ENCODE measurements around the gene RFC2.
A peak's percentile ranks its signal among the peaks of the same experiment; 100 is the strongest.
"Not testable (repeated sequence)": the region's sequence is repeated elsewhere in the genome, so short reads cannot be mapped to it uniquely, and the experiment has no call there.

The RFC2 gene

DNA sequence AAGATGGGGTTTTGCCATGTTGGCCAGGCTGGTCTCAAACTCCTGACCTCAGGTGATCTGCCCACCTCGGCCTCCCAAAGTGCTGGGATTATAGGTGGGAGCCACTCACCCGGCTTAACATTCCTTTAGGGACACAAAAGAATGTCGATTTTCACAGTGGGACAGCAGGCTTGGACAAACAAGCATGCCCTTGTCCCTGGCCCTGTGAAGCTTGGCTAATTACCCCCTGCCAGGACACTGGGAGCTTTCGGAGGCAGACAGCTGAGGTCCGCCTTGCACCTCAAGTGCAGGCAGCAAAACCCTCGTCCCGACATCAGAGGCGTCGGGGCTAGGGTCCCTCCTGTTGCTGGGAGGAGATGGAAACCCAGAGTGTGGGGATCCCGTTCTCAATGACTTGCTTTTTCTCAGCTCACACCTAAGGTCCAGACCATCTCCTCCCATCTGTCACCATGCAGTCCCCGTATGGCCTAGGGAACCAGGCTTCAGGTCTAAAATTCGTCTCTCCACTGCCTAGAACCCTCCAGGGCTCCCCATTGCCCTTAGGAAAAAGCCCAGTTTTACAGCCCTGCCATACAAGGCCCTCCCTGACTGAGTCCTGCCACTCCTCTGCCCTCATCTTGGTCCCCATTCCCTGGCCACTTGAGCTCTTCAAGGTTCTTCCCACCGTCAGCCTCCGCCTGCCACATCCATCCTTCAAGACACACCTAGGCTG lies 28.7 kb upstream of the RFC2 start:
- no peak for DNase-seq (ENCODE audit: low read depth in 2 of 2)

DNA sequence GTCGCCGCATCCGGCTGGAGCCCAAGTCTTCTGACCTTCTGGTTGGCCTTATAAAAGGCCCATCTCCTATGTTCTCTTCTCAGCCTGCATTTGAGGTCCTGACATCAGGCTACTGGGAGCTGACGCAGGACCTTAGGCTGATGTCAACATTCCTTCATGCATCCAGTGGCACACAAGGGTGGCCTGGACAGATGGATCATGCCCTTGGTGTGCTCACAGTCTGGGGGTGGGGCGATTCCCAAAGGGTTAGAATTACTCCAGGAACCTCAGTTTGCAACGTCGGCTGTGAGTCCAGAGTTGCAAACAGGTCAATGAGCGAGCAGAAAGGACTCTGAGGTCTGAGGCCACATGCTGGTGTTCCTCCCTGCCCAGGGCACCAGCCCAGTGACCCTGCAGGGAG lies 26.8 kb upstream of the RFC2 start:
- no peak for DNase-seq (ENCODE audit: low read depth in 2 of 2)

DNA sequence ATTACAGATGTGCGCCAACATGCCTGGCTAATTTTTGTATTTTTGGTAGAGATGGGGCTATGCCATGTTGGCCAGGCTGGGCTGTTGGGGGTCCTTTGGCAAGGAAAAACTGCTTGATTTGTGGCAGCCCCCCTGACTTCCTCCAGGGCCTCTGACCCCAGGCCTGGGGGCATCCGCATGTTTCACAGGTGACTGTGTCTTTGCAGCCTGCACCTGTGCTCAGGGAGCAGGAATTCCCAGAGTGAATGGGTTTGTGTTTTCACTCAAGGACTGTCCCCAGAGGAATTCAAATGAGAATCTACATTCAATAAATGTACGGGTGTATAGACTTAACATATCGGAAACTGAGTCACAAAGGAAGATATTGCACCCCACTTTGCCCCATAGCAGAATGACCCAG lies 23.4 kb upstream of the RFC2 start:
- DNase-seq (ENCODE audit: low read depth in 2 of 2), result no peak

DNA sequence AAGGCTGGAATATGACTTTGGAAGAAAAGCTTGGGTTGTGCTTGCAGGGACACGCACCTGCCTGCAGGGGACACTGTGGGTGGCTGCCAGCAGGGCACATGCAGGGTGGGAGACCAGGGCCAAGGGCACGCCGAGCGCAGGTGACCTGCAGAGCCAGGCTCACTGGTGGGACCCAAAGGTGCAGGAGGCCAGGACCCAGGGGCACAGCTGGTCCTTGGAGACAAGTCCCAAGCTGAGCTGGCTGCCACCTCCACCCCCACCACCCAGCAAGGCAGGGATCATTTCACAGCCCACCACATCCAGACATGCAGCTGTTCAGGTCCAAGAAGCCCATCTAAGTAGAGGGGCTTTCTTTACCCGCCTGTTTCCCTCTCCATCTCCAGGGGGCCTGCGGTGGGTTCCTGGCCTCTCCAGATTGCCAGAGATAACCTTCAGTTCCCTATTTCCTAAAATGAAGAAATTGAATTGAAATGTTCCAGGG lies 21.2 kb upstream of the RFC2 start:
- no peak for DNase-seq (ENCODE audit: low read depth in 2 of 2)

DNA sequence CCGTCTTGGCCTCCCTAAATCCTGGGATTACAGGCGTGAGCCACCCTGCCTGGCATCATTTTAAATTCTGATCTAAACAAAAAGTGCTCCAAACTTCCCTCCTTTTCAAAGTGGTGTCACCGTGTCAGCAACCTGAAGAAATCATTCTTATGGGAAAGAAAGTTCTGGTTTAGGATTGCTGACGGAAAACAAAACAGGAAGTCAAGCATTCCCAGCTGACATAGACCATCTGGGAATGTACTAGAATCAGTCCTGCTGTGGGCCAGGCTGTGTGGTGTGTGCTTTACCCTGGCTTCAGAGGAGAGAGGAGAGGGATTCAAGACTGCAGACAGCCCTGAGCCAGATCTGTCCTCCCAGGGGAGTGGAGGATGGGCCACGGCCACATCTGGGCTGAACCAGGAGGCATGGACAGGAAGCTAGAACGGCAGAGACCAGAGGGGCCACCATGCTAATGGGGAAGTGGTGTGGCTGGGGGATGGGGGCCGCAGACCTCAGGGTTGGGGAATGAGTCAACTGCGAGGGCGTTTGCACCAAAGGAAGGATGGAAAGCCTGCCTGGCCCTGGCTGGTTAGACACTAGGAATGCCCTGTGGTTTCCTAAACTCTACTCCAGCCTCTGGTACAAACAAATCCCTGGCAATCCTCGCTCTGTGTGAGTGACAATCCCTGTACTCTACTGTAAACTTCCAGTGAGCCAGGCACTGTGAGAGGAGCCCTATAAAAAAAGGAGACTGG lies 18.3 kb upstream of the RFC2 start:
- DNase-seq (ENCODE audit: low read depth in 2 of 2), result no peak

DNA sequence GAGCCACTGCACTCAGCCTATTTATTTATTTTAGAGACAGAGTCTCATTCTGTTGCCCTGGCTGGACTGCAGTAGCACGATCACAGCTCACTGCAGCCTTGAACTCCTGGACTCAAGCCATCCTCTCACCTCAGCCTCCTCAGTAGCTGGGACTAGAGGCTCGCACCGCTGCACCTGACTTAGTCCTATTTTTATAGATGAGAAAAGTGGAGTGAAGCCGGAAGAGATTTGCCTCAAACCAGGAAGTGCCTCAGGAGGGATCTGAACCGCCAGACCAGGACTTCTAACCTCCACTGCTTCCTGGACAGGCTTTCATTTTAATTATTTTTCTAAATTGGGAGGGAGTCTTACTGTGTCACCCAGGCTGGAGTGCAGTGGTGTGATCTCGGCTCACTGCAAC lies 17.5 kb upstream of the RFC2 start:
- DNase-seq (ENCODE audit: low read depth in 2 of 2), result no peak

DNA sequence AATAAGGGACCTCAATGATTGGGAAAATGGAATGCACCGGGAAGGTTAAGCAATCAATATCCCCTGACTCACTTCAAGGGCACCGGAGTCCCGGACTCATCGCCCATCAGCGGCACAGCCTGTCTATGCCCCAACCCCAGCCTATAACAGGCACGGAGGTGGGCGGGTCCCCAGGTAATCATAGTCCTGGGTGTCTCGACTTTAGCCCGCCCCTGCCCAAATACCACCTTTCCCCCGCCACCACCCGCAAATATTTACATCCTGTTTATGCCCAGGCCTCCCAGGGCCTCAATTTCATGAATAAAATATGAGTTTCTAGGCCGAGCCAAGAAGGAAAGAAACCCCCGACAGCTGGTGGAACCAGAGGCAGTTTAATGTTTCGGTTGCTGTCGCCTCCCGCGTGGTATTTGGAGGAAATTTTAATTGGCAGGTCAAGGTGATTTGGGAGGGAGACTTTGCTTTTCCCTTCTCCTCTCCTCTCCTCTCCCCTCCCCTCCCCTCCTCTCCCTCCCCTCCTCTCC lies 15.6 kb upstream of the RFC2 start:
- peak; percentile 10 to 29 for DNase-seq (ENCODE audit: low read depth in 2 of 2)

DNA sequence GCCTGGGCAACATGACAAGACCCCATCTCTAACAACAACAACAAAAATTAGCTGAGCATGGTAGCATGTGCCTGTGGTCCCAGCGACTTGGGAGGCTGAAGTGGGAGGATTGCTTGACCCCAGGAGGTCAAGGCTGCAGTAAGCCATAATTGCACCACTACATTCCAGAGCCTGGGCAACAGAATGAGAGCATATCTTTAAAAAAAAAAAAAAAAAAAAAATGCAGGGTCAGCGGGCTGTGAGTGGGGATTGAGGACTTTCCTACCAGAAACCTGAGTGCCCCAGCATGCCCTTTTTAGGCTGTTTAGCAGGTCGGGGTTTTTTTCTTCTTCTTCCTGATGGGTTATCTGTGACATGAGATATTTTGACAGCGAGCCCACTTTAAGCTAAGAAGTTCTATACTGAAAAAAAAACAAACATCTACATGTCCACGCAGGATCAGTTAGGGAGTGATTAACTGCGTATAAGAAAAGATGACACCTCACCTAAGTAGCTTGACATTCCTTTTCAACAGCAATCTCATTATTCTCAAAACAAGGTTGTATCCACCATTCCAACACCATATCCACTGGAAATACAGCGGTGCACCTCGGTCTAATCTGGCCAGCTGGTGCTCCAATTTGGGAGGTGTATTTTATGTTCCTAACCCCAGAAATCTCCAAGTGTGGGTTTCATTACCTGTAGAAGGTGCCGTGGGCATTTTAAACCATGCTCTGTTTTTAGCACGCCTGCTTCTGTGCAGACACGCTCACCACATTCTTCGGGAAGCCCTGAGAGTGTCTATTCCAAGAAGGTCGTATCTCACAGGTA lies 13.8 kb upstream of the RFC2 start:
- DNase-seq (ENCODE audit: low read depth in 2 of 2), result no peak

DNA sequence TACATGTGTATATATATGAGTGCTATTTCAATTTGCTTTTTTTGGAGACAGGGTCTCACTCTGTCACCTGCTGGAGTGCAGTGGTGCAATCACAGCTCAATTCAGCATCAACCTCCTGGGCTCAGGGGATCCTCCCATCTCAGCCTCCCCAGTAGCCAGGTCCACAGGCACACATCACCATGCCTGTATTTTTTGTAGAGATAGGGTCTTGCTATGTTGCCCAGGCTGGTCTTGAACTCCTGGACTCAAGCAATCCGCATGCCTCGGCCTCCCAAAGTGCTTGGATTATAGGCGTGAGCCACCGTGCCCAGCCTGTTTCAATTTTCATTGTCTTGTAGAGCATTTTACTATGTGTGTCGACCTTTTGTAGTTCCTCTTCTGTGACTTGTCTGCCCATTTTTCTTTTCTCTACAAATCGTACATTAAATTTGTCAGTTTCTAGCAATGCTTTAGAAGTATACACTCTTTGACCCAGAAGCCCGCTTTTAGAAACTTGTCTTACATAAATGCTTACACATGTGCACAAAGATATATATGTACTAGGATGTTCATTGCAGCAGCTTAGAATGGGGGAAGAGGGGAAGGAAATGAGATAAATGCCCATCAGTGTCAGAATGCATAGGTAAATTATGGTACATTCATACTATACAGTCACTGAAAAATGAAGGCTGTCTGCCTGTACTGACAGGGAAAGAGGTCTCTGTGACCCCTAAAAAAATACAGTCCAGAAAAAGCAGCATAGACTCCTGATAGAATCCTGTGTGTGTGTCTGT lies 12.2 kb upstream of the RFC2 start:
- no peak for DNase-seq (ENCODE audit: low read depth in 2 of 2)

DNA sequence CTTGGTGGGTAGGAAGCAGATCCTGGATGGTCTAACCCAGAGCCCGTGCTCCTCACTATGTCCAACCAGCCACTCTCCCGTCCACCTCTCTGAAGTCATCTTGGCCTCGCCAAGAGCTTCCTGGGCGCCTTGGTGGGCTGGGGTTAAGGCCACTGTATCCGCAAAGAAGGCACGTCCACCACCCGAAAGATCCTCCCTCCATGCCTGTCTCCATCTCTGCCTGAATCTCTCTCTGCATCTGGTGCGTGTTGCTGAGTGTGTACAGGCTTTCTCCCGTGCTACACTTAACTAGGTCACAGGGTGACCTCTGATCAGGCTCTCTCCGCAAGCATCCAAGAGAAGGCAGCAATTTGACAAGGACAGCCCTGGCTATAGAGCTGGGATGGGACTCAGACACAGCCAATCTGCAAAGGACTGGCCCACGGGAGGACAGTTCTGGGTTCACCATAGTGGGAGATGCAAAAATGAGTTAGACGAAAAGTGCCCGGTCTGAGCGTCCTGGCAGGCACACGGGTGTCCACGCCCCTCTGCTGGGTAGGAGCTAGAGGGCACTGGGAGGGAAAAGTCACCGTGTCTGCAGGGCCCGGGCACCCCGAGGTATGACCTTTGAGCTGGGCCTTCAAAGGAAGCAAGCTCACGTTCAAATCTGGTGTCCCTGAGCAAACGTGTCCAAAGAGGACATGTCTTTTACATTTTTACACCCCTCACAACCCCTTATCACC lies 9.4 kb upstream of the RFC2 start:
- no peak for DNase-seq (ENCODE audit: low read depth in 2 of 2)

DNA sequence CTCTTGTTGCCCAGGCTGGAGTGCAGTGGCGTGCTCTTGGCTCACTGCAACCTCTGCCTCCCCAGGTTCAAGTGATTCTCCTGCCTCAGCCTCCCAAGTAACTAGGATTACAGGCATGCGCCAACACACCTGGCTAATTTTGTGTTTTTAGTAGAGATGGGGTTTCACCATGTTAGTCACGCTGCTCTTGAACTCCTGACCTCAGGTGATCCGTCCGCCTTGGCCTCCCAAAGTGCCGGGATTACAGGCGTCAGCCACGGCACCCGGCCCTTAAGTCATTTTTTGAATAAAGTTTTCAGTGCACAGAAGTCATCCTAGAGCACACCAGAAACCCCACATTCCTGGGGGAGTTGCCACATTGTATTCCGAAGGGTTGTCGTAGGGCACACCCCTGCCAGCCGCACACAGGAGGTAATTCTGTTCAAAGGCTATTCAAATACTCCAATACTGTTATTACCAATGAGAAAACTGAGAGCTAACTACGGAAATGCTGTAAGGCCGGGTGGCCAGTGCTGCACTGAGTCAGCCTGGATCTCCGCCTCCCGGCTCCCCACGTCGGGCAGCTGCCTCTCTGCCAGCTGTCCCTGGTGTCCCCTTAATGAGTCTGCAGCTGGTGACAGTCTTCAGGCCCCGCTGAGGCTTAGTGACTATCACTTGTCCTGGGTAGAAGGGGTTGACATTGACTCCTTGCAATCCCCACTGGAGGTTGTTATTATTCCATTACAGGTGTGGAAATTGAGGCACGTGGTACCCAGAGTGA lies 8.6 kb upstream of the RFC2 start:
- no peak for DNase-seq (ENCODE audit: low read depth in 2 of 2)

DNA sequence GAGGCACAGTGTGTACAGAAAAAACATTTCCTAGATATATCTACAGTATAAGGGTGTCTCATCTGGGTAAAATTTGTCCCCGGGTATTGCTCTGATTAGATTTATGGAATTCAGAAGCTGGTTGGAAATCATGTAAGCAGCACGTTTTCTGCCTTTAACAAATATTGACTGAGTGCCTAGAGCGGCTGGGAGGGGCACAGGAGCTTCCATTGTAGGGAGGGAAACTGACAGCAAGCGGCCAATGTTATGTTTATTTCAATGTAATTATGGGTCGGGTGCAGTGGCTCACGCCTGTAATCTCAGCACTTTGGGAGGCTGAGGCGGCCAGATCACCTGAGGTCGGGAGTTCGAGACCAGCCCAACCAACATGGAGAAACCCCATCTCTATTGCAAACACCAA lies 4.4 kb upstream of the RFC2 start:
- no peak for DNase-seq (ENCODE audit: low read depth in 2 of 2)

DNA sequence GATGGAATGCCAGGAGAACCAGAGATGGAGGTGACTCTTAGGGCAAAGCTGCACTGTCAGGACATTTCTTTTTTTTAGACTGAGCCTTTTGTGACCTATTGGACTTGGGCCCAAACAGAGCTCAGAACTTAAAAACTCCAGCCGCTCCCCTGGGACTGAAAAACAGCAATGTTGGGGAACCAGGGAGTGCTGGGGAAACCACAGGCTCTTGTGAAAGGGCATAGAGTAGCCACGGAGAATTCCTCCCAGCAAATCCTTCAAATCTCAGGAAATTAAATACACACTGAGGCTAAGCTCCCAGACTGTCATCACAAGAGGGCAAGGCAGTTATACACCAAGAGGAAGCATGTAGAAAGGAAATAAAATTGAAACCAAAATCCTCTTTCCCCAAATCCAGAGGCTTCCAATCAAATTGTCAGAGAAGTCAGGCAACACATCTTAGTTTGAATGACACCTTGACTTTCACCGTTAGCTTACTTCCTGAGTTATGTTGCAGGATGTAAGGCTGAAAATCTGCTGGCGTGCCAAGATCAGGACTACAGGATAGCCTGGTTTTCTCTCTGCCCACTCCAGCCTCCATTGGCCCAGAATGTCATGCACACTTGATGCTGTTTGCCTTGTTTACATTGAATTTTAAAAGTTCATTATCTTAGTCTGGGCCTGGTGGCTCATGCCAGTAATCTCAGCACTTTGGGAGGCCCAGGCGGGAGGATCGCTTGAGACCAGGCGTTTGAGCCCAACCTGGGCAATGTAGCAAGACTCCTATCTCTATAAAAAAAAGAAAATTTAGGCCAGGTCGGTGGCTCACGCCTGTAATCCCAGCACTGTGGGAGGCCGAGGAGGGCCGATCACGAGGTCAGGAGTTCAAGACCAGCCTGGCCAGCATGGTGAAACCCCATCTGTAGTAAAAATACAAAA lies 2.6 kb upstream of the RFC2 start:
- no peak for DNase-seq (ENCODE audit: low read depth in 2 of 2)

DNA sequence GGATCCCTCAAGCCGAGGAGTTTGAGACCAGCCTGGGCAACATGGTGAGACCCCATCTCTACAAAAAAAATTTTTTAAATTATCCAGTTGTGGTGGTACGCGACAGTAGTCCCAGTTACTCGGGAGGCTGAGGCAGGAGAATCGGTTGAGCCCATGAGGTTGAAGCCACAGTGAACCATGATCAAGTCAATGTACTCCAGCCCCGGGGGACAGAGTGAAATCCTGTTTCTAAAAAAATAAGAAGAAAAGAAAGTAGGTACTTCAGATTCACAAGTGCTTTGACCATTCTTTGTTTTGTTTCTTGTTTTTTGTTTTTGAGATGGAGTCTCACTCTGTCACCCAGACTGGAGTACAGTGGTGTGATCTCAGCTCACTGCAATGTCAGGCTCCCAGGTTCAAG lies 1.3 kb upstream of the RFC2 start:
- DNase-seq (ENCODE audit: low read depth in 2 of 2), result not testable (repeated sequence)

DNA sequence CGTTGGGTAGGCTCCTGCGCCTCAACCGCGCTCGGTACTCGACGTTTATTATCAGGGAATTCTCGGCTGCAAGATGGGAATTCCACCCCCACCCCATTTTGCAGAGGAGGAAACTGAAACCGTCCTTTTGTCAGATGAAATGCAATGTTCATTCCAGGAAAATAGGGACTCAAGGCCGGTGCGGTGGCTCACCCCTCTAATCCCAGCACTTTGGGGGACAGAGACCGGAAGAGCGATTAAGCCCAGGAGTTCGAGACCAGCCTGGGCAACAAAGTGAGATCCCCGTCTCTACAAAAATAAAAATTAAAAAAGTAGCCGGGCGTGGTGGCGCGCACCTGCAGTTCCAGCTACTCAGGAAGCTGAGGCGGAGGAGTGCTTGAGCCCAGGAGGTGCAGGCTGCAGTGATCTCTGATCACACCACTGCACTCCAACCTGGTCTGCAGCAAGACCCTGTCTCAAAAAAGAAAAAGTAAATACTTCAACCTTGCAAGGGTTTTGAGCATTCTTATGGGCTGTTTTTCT lies 720 bp upstream of the RFC2 start:
- no peak for DNase-seq (ENCODE audit: low read depth in 2 of 2)

DNA sequence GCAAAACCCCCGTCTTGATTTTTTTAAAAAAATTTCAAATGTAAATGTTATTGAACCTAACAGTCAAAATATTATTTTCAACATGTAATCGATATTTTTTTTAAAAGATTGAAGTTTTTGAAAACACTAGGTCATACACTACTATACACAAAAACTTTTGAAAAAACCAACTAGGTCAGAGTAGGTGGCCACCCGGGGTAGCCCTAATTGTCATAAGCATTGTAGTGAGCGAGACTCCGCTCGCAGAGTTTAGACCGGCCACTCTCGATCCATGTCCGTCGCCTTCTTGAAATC lies 417 bp downstream of the RFC2 start:
- DNase-seq (ENCODE audit: low read depth in 2 of 2), result no peak

DNA sequence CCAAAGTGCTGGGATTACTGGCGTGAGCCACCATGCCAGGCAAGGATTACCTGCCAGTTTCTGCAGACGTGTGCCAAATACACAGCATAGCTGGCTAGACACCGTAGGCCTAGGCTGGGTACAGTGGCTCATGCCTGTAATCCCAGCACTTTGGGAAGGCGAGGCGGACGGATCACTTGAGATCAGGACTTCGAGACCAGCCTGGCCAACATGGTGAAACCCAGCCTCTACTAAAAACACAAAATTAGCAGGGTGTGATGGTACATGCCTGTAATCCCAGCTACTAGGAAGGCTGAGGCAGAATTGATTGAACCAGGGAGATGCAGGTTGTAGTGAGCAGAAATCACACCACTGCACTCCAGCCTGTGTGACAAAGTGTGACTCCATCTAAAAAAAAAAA lies 868 bp downstream of the RFC2 start:
- DNase-seq (ENCODE audit: low read depth in 2 of 2), result no peak

DNA sequence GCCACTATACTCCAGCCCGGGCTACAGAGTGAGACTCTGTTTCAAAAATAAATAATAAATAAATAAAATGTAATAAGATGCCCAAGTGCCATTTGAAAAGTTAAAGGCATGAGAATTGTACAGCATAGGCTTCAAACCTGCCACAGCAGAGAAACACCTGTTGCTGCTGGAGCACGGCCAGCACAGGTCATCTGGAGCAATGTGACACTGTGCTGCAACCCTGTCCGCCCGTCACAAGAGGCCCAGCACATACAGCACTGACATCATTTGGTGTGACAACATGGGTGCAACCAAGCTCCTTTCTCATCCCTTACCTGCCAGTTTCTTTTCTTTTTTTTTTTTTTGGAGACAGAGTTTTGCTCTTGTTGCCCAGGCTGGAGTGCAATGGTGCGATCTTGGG lies 1.3 kb downstream of the RFC2 start:
- no peak for DNase-seq (ENCODE audit: low read depth in 2 of 2)

DNA sequence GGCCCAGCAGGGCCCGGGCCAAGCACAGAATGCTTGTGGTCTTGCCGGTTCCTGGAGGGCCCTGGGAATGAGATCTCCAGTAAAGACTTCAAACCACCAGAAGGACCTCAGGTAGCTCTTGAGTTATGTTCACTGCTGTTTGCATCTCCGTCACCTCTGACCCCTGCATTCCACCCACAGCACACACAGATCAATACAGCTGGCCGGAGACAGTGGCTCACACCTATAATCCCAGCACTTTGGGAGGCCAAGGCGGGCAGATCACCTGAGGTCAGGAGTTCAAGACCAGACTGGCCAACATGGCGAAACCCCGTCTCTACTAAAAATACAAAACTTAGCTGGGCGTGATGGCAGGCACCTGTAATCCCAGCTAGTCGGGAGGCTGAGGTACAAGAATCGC lies 5.1 kb downstream of the RFC2 start:
- not testable (repeated sequence) for DNase-seq (ENCODE audit: low read depth in 2 of 2)

All from stimulated activated CD8-positive, alpha-beta memory T cell treated with anti-CD3 and anti-CD28 coated beads, Interleukin-15, amount 100 ng/mL, for 4 hours (primary cell).